ENCODE results near the gene CHN2.
"Not testable (repeated sequence)": the region's sequence is repeated elsewhere in the genome, so short reads cannot be mapped to it uniquely, and the experiment has no call there.

CHN2 gene

GRCh38 chr7:29516491-29516890 is 321.9 kb downstream of the CHN2 start:
- no peak for DNase-seq

DNA sequence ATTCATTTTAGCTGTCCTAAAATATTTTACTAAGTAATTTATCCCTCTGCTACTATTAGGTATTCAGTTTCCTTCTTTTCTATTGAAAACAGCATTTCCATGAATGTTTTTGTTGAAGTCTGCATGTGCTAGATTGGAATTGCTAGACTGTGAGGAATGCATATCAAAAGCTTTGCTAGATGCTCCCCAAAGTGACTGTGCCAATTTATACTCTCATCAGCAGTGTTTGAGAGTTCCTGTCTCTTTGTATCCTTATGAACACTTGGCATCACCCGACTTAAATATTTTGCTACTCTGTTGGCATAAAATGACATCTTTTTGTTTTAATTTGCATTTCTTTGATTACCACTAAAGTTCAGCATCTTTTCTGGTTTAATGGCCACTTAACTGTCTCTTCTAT is 324.0 kb downstream of the CHN2 start:
- DNase-seq: no peak

DNA sequence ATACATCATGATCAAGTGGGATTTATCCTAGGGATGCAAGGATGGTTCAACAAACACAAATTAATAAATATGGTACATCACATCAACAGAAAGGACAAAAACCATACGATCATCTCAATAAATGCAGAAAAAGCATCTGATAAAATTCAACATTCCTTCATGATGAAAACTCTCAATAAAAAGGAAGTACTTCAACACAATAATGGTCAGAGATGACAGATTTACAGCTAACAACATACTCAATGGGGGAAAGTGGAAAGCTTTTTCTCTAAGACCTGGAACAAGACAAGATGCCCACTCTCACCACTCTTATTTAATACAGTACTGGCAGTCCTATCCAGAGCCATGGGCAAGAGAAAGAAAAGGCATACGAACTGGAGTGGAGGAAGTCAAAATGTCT is 329.2 kb downstream of the CHN2 start:
- DNase-seq: no peak

- DNase-seq: no peak
Measured at GRCh38 chr7:29527505-29528108, 333.0 kb downstream of the CHN2 start.

- DNase-seq: not testable (repeated sequence)
Measured at GRCh38 chr7:29528526-29528925, 334.0 kb downstream of the CHN2 start.
